ENCODE measurements around the gene COBL. TPM values are rescaled to one million over a fixed set of nuclear protein-coding genes. Genes with fewer than 3 reads are reported as not detected.

COBL gene
- total RNA-seq, 2 experiments from 2014 or later = not detected

- Mint-ChIP-seq H3K4me1 (peaks cover 6% of the 10 kb centered on the region), H3K4me3 (no peak overlapping the region), H3K27ac (no peak overlapping the region), H3K9me3 (no peaks in the 10 kb centered on the region), H3K36me3 (ENCODE audit: low read depth) (no peaks in the 10 kb centered on the region), H3K27me3 (peaks cover 6% of the 10 kb centered on the region)
- POLR2A ChIA-PET = no interaction called here
- DNase-seq = no peak
- CTCF ChIA-PET = no interaction called here
These were observed 340.5 kb downstream of the COBL start for GRCh38 chr7:50976064-50976463.

- DNase-seq = no peak
- no peaks in the 10 kb centered on the region for H3K9me3 Mint-ChIP-seq
These were observed 342.4 kb downstream of the COBL start for GRCh38 chr7:50974240-50974639.

GRCh38 chr7:50973814-50974213 lies 342.8 kb downstream of the COBL start:
- Mint-ChIP-seq H3K4me3 (no peak overlapping the region), H3K27ac (no peak overlapping the region), H3K4me1 (peaks cover 6% of the 10 kb centered on the region), H3K36me3 (ENCODE audit: low read depth) (no peaks in the 10 kb centered on the region), H3K27me3 (peaks cover 5% of the 10 kb centered on the region), H3K9me3 (no peaks in the 10 kb centered on the region)
- ChIA-PET CTCF (no interaction called here), POLR2A (no interaction called here)
- DNase-seq = no peak

More at GRCh38 chr7:50974240-50974639, 342.4 kb downstream of the COBL start:
- peaks cover 6% of the 10 kb centered on the region for H3K4me1 Mint-ChIP-seq
- H3K4me3 Mint-ChIP-seq = no peak overlapping the region
- ChIA-PET POLR2A (no interaction called here), CTCF (no interaction called here)
- H3K27ac Mint-ChIP-seq = no peak overlapping the region
- H3K36me3 Mint-ChIP-seq (ENCODE audit: low read depth) = no peaks in the 10 kb centered on the region
- H3K27me3 Mint-ChIP-seq = peaks cover 6% of the 10 kb centered on the region

DNA sequence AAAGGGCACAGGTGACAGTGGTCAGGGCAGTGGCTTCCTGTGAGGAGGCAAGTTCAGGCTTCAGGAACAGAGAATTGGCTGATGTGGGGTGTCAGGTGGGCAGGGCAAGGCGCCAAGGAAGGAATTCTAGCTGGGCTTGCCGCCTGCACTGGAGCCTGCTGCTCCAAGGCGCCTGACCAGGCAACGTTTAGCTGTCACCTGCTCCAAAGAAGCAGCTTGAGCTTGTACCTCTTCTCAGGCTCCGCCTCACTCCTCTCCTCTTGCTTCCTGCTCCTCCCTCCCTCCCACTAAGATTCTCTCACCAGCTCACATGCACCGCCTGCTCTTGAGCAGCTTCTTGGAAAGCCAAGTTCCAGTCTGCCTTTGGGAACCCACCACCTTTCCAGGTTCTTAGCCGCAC lies 346.5 kb downstream of the COBL start:
- Mint-ChIP-seq H3K27me3 (peaks cover 3% of the 10 kb centered on the region), H3K9me3 (peaks cover 2% of the 10 kb centered on the region), H3K4me1 (peaks cover 6% of the 10 kb centered on the region), H3K27ac (no peak overlapping the region), H3K4me3 (no peak overlapping the region), H3K36me3 (ENCODE audit: low read depth) (no peaks in the 10 kb centered on the region)
- POLR2A ChIA-PET = no interaction called here
- no peak for DNase-seq
- CTCF ChIA-PET = no interaction called here

Measured in activated CD4-positive, alpha-beta memory T cell treated with anti-CD3 and anti-CD28 coated beads, Interleukin-2, amount 10 ng/mL, durations not matched to agents 7 days and 5 days (primary cell).